NOMO-1 (cell line): ENCODE results near the gene SAP30L.

Experiments
- DNase-seq, 2 experiments: peaks; one replicate each; lab custom pipeline; 2025; ENCODE audit not compliant: unreplicated experiment in 2 of 2; lab: John Stamatoyannopoulos, UW

Gene SAP30L

DNA sequence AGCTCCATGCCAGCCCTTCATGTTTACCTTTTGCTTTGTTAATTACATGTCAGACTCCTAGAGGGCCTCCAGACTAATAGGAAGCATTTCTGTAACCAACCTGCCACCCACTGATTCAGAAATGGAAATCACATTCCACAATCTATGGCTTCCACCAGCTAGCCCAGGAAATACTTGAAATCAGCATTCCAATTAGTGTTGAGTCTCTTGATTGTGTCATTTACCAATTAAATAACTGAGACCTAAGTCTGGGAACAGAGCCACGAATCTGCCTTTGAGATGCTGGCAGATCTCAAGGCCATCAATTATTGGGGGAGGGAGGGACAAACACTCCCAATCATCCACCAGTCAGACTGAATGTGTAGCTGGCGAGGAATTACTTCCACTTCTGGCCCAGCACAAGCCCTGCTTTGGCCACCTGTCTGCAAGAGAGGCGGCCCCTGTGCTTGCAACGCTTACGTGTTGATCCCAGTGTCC, 27.4 kb upstream of the SAP30L start:
- no peak for DNase-seq

DNA sequence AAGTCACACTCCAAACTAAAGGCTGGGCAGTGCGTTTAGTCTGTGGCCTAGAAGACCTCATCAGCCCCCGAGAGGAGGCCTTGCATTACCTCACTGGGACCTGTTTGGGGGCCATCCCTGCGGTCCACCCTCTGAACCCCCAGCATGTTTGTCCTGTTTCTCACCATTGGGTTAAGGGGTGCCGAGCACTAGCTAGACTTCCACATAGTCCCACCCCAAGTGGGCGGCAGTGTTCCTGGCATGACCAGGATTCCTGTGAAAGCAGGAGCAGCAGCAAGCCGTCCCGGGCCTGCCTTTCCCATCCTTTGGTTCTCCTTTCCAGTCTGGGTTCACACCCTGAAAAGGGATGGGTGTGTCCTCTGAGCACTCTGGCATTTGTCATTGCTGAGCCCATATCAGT, 26.6 kb upstream of the SAP30L start:
- no peak for DNase-seq

GRCh38 chr5:154421868-154422267, 23.9 kb upstream of the SAP30L start:
- DNase-seq, result peak in 1 of 2 experiments; percentile 8

DNA sequence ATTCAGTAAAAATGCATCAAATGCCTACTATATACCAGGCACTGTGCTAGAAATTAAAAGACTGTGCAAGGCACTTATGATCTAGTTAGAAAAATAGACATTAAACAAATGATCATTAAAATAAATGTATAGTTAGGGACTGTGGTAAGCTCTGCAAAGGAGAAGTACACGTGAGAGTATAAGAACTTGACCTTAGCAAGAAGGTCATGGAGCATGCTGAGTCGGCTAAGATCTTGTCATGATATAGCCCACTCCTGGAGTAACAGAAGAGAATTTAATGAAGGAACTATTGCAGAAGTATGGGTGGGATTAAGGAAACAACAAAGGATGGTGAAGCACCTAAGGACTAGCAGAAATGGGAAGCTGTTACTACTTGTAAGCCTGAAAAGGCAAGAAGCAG, 23.5 kb upstream of the SAP30L start:
- no peak for DNase-seq

GRCh38 chr5:154428208-154428607, 17.6 kb upstream of the SAP30L start:
- DNase-seq, result no peak

GRCh38 chr5:154429341-154429740, 16.5 kb upstream of the SAP30L start:
- DNase-seq, result no peak

- no peak for DNase-seq
Observed at GRCh38 chr5:154430466-154430865, 15.3 kb upstream of the SAP30L start.

DNA sequence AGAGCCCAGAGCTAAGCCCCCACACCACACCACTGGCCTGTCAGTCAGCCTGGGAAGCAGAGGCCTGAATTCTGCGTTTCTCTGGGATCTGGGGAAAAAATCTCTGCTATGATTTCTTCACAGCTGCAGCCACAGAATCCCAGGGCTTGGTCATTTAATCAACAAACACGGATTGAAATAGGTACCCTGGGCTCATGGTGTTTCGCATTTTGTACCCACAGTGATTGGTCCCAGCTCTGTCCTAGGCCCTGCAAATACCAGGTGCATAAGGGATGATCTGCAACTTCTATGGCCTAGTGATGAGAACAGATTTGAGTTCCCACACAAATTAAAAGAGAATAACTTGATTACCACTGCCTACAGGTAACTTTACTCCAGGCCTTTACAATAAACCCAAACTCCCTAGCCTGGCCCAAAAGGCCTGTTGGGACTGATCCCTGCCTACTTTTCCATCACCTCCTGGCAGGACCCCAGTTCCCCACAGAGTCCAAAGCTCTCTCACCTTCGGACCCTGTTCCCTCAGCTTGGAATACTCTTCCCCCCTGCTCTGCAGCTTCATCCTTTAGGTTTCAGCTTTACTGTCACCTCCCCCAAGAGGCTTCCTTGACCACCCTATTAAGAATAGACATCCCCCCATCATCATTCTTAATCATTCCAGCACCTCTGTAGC, 14.7 kb upstream of the SAP30L start:
- DNase-seq, result no peak

DNA sequence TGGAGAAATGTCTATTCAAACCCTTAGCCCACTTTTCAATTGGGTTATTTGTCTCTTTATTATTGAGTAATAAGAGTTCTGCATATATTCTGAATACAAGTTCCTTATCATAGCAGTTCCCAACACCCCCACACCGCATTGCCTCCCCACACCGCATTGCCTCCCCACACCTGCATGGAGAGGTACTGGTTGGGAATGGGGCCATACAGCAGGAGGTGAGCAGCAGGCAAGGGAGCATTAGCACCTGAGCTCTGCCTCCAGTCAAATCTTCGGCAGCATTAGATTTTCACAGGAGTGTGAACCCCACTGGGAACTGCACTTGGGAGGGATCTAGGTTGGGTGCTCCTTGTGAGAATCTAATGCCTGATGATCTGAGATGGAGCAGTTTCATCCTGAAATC, 10.6 kb upstream of the SAP30L start:
- no peak for DNase-seq

- DNase-seq, result no peak
Observed at GRCh38 chr5:154437281-154437965, 8.4 kb upstream of the SAP30L start.

- no peak for DNase-seq
Observed at GRCh38 chr5:154440540-154440939, 5.3 kb upstream of the SAP30L start.

DNA sequence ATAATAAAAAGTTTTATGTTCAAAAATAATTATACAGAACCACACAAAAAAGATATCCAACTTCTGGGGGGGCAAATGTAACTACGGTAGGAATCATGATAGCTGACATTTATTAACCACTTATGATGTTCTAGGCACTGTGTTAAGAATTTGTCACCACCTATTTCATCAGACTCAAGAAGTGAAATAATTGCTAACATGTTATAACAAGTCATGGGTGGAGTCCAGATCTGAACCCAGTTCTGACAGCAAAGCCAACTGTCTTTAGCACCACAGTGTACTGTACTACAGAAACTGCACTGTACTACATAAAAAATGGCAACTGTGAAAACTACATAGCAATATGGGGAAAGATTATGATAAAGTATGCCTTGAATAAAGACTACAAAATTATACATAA, 3.0 kb upstream of the SAP30L start:
- peak in 1 of 2 experiments; percentile 7 for DNase-seq

DNA sequence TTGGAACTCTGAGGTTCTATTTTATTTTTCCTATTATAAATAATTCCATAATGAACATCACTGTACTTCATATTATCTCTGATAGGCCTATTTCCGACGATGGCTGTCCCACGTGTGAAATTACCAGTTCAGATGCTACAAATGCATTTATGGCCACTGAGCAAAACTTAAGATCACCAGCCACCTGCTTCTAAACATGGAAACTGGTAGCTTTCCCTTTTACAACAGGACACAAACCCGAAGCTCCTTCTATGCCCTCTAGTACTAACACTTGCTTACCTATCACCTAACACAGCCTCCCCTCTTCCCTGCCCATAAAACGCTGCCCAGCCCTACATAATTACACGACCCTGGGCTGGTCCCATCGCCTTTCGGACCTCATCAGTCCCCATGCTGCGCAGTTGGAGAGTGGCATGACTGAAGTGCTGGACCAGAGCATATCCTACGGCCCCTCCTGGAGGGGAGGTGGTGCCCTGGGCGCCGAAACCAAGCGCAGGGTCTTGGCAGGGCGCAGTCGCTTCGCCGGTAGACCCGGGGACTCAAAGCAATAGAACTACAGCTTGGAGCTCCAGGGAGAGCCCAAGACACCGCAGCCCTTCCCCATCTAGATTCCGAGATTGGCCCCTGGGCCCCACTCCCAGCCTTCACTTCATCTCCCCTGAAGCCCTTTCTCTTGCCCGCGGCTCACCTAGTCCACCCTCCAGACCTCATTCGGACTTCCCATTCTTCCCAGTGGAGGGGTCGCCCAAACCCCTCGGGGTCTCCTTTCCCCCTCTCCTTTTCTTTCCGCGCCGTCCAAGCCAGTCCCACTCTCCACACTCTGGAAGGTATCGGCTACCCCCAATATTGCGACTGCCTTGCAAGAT, 1.0 kb upstream of the SAP30L start:
- DNase-seq, result peak in 1 of 2 experiments; percentile 20

- no peak for DNase-seq
Observed at GRCh38 chr5:154446195-154447088, 645 bp downstream of the SAP30L start.

- DNase-seq, result peak in 1 of 2 experiments; percentile 11
Observed at GRCh38 chr5:154447089-154447725, 1.4 kb downstream of the SAP30L start.

GRCh38 chr5:154449786-154450185, 4.0 kb downstream of the SAP30L start:
- DNase-seq, result no peak

GRCh38 chr5:154451957-154452356, 6.2 kb downstream of the SAP30L start:
- DNase-seq, result no peak

- no peak for DNase-seq
Observed at GRCh38 chr5:154455585-154455984, 9.8 kb downstream of the SAP30L start.

DNA sequence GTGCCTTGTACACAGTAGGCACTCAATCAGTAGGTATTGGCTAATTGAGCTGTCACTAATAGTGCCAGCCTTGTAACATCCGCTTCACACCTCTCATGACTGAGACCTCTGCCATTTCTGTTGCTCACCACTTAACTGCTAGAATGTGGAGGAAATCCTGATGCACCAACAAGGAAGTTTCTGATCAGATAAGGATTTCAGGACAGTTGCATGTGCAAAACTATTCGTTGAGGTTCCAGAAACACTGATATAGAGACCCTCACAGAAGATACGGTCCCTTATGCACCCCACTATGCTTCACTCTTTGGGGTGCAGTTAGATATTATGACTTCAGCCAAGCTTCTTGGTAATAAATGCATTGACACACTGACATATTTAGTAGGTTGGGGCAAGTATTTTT, 10.7 kb downstream of the SAP30L start:
- no peak for DNase-seq

DNA sequence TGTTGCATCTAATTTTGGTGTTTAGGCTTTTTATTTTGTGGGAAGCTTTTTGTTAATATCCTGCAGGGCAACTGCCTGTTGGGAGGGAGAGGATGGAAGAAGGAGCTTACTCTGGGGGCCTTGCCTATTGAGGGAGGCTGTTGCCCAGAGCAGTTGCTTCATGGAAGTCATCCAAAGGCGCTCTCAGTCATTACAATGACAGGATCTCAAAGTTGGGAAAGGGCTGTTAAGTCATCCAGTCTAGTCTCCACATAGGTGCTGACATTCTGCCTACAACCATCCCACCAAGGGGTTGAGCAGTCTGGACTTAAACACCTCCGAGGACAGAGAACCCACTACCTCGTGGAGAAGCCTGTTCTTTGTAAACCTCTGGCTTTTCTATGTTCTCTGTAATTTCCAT, 13.2 kb downstream of the SAP30L start:
- DNase-seq, result no peak
